Sigmoid colon (tissue), 4 donors: ENCODE data around the gene TUBA3D.
"Not testable (repeated sequence)": the region's sequence is repeated elsewhere in the genome, so short reads cannot be mapped to it uniquely, and the experiment has no call there.

Experiments used
- CTCF ChIP-seq, 4 experiments: fragments of 450-650 bp in 3 of 4; fragments of 200-600 bp in 1 of 4; IDR thresholded peaks; one replicate each; pipeline ENCODE4 v1.5.1; 2016 to 2019; ENCODE audit warnings: antibody characterized with exemption in 4 of 4, mild to moderate bottlenecking in 3 of 4, moderate library complexity in 2 of 4
- POLR2AphosphoS5 ChIP-seq, 4 donors: sonication (generic); formaldehyde crosslinking; IDR thresholded peaks; one replicate each; pipeline ENCODE4 v1.6.1; 2017; ENCODE audit warnings: antibody characterized with exemption in 4 of 4

GRCh38 chr2:131529864-131530445 lies 54.0 kb downstream of the TUBA3D start:
- TF ChIP-seq POLR2AphosphoS5, CTCF (IDR thresholded peaks at IDR 0.05): not testable (repeated sequence)
